Neural progenitor cell (in vitro differentiated cells): ENCODE data around the gene LRP5. TPM values are rescaled to one million over a fixed set of nuclear protein-coding genes. Genes with fewer than 3 reads are reported as not detected.

Source experiments
- DNase-seq: peaks from one replicate; pipeline ENCODE4 v3.0.0-alpha.2; 2016; ENCODE audit warnings: low spot score
- H2AFZ ChIP-seq: fragments of 200-600 bp; sonication (generic); replicated peaks from 2 replicates; pipeline ENCODE4 v1.6.1; 2016; ENCODE audit warnings: antibody characterized with exemption
- H3F3A ChIP-seq: fragments of 200-600 bp; sonication (generic); 2 replicates; pipeline ENCODE4 v1.6.1; 2016; ENCODE audit warnings: antibody characterized with exemption, low read depth
- H3K27ac ChIP-seq: fragments of 200-600 bp; sonication (generic); 2 replicates; pipeline ENCODE4 v1.5.1; 2016; ENCODE audit warnings: mild to moderate bottlenecking
- H3K27me3 ChIP-seq: fragments of 200-600 bp; sonication (generic); 2 replicates; pipeline ENCODE4 v1.6.1; 2016; ENCODE audit warnings: mild to moderate bottlenecking, moderate library complexity
- H3K36me3 ChIP-seq: fragments of 200-600 bp; sonication (generic); 2 replicates; pipeline ENCODE4 v1.5.1; 2016
- H3K4me1 ChIP-seq: fragments of 200-600 bp; sonication (generic); 2 replicates; pipeline ENCODE4 v1.6.1; 2016; ENCODE audit warnings: mixed run types
- H3K4me2 ChIP-seq: fragments of 200-600 bp; sonication (generic); 2 replicates; pipeline ENCODE4 v1.6.1; 2016
- H3K4me3 ChIP-seq: fragments of 200-600 bp; sonication (generic); 2 replicates; pipeline ENCODE4 v1.5.1; 2016
- H3K79me2 ChIP-seq: fragments of 200-600 bp; sonication (generic); 2 replicates; pipeline ENCODE4 v1.6.1; 2016; ENCODE audit warnings: low read depth
- H3K9ac ChIP-seq: fragments of 200-600 bp; sonication (generic); 2 replicates; pipeline ENCODE4 v1.6.1; 2016
- H3K9me3 ChIP-seq: fragments of 200-600 bp; sonication (generic); 2 replicates; pipeline ENCODE4 v1.5.1; 2016; ENCODE audit warnings: low read depth
- H4K20me1 ChIP-seq: fragments of 200-600 bp; sonication (generic); 2 replicates; pipeline ENCODE4 v1.6.1; 2016; ENCODE audit warnings: low read depth
- H3K27ac Mint-ChIP-seq: 3 replicates; pipeline ENCODE4 v1.8.0; 2021; ENCODE audit warnings: mixed read lengths
- H3K27me3 Mint-ChIP-seq: 2 replicates; pipeline ENCODE4 v1.8.0; 2022; ENCODE audit warnings: low read depth, mild to moderate bottlenecking, inconsistent platforms, moderate library complexity, mixed read lengths; ENCODE audit not compliant: insufficient read depth
- H3K36me3 Mint-ChIP-seq: 3 replicates; pipeline ENCODE4 v1.8.0; 2021; ENCODE audit warnings: mixed read lengths
- H3K4me1 Mint-ChIP-seq: 3 replicates; pipeline ENCODE4 v1.8.0; 2021; ENCODE audit warnings: mixed read lengths
- H3K4me3 Mint-ChIP-seq: 3 replicates; pipeline ENCODE4 v1.8.0; 2021; ENCODE audit warnings: mild to moderate bottlenecking, moderate library complexity, mixed read lengths
- H3K9me3 Mint-ChIP-seq: 3 replicates; pipeline ENCODE4 v1.8.0; 2020; ENCODE audit warnings: mixed read lengths
- CTCF ChIP-seq: fragments of 200-600 bp; sonication (generic); IDR thresholded peaks from 2 replicates; pipeline ENCODE4 v1.5.1; 2017; ENCODE audit warnings: antibody characterized with exemption, mild to moderate bottlenecking
- EZH2 ChIP-seq: fragments of 200-600 bp; sonication (generic); IDR thresholded peaks from 2 replicates; pipeline ENCODE4 v1.6.1; 2017; ENCODE audit warnings: antibody characterized with exemption, mild to moderate bottlenecking, moderate library complexity
- EZH2phosphoT487 ChIP-seq: fragments of 200-600 bp; sonication (generic); IDR thresholded peaks from 2 replicates; pipeline ENCODE4 v1.6.1; 2017; ENCODE audit warnings: antibody characterized with exemption
- total RNA-seq: library from RNA; depleted of rRNA; stranded (reverse); fragments of >200 nt; gene quantifications from 2 replicates; pipeline ENCODE4 v1.2.3, GENCODE V29; 2015; ENCODE audit warnings: low replicate concordance

LRP5 gene
- total RNA-seq, 1 donor from 2014 or later, result 7.3 TPM

- DNase-seq, result no peak
- no peak overlapping the region for H3K27ac ChIP-seq
- no peaks in the 10 kb centered on the region for H4K20me1 ChIP-seq
- H3K4me3 ChIP-seq, result no peak overlapping the region
- no peaks in the 10 kb centered on the region for H3K4me1 ChIP-seq
- Mint-ChIP-seq H3K4me1 (no peaks in the 10 kb centered on the region), H3K27me3 (peaks cover 7% of the 10 kb centered on the region), H3K4me3 (no peak overlapping the region), H3K27ac (no peak overlapping the region), H3K9me3 (peaks cover 11% of the 10 kb centered on the region), H3K36me3 (no peaks in the 10 kb centered on the region)
- no peak for TF ChIP-seq EZH2phosphoT487
- no peak for TF ChIP-seq EZH2
- TF ChIP-seq CTCF, result no peak
- no peaks in the 10 kb centered on the region for H3K27me3 ChIP-seq
- H3K79me2 ChIP-seq, result no peaks in the 10 kb centered on the region
- H3K36me3 ChIP-seq, result no peaks in the 10 kb centered on the region
- no peak overlapping the region for H2AFZ ChIP-seq
- H3F3A ChIP-seq, result no peaks in the 10 kb centered on the region
- H3K4me2 ChIP-seq, result no peak overlapping the region
- H3K9me3 ChIP-seq, result no peaks in the 10 kb centered on the region
- no peak overlapping the region for H3K9ac ChIP-seq
These were observed 9.3 kb upstream of the LRP5 start for GRCh38 chr11:68303083-68303482.

- Mint-ChIP-seq H3K4me3 (no peak overlapping the region), H3K27ac (no peak overlapping the region), H3K27me3 (peaks cover 7% of the 10 kb centered on the region), H3K9me3 (peaks cover 11% of the 10 kb centered on the region), H3K36me3 (no peaks in the 10 kb centered on the region), H3K4me1 (no peaks in the 10 kb centered on the region)
- H3K36me3 ChIP-seq, result no peaks in the 10 kb centered on the region
- no peaks in the 10 kb centered on the region for H3K27me3 ChIP-seq
- H3K4me1 ChIP-seq, result no peaks in the 10 kb centered on the region
- TF ChIP-seq EZH2, result no peak
- no peak for TF ChIP-seq EZH2phosphoT487
- no peak for TF ChIP-seq CTCF
- H3F3A ChIP-seq, result no peaks in the 10 kb centered on the region
- no peaks in the 10 kb centered on the region for H3K79me2 ChIP-seq
- H3K4me2 ChIP-seq, result no peak overlapping the region
- no peak overlapping the region for H3K27ac ChIP-seq
- no peaks in the 10 kb centered on the region for H4K20me1 ChIP-seq
- H2AFZ ChIP-seq, result no peak overlapping the region
- no peaks in the 10 kb centered on the region for H3K9me3 ChIP-seq
- H3K9ac ChIP-seq, result no peak overlapping the region
- no peak overlapping the region for H3K4me3 ChIP-seq
- DNase-seq, result no peak
These were observed 8.2 kb upstream of the LRP5 start for GRCh38 chr11:68303982-68304780.

GRCh38 chr11:68306636-68307035 lies 5.8 kb upstream of the LRP5 start:
- Histone ChIP-seq H3K4me2 (no peak overlapping the region), H2AFZ (no peak overlapping the region), H3F3A (peaks cover 7% of the 10 kb centered on the region), H3K79me2 (no peaks in the 10 kb centered on the region), H3K27me3 (peaks cover 7% of the 10 kb centered on the region), H3K9me3 (no peaks in the 10 kb centered on the region), H3K4me1 (no peaks in the 10 kb centered on the region), H3K4me3 (no peak overlapping the region), H3K36me3 (no peaks in the 10 kb centered on the region), H3K9ac (no peak overlapping the region), H4K20me1 (no peaks in the 10 kb centered on the region), H3K27ac (no peak overlapping the region)
- no peak overlapping the region for H3K4me3 Mint-ChIP-seq
- no peak for DNase-seq
- peaks cover 11% of the 10 kb centered on the region for H3K9me3 Mint-ChIP-seq
- TF ChIP-seq CTCF, result no peak
- TF ChIP-seq EZH2, result no peak
- no peak for TF ChIP-seq EZH2phosphoT487
- H3K27ac Mint-ChIP-seq, result no peak overlapping the region
- H3K4me1 Mint-ChIP-seq, result peaks cover 10% of the 10 kb centered on the region
- no peaks in the 10 kb centered on the region for H3K36me3 Mint-ChIP-seq
- H3K27me3 Mint-ChIP-seq, result peaks cover 11% of the 10 kb centered on the region
